SU-DHL-6 (cell line): Measurements from ENCODE around the gene FBXO40.

Experiments
- EZH2phosphoT487 ChIP-seq: fragments of 200-600 bp; sonication (generic), shearing (Covaris generic); conservative IDR thresholded peaks from 2 replicates; pipeline ENCODE4 v1.6.1; 2018; ENCODE audit warnings: mild to moderate bottlenecking, antibody characterized with exemption, low read length, moderate library complexity, mixed read lengths
- TF ChIP-seq, protein P1 (sequence below): fragments of 200-600 bp; sonication (generic); IDR thresholded peaks from one replicate; pipeline ENCODE4 v1.5.1; 2017; ENCODE audit warnings: antibody characterized with exemption, mild to moderate bottlenecking, low read length, moderate library complexity; ENCODE audit not compliant: insufficient read depth, poor library complexity, severe bottlenecking

DNA sequence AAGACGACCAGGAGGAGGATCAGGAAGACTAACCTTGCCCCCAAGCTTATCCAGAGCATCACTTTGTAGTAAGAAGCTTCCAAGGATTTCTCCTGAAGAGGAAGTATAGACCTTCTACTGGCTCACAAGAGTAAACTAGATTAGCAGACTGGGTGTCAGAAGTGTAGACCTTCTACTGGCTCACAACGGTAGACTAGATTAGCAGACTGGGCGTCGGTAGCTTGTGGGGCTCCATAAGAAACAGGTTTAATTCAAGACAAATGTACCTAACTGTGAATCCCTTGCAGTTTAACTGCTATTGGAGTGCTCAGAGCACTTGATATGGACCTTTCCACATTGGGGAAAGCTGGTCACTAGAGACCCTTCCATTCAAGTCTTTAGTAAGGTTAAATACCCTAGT lies 12.9 kb downstream of the FBXO40 start:
- TF ChIP-seq, protein P1, sequence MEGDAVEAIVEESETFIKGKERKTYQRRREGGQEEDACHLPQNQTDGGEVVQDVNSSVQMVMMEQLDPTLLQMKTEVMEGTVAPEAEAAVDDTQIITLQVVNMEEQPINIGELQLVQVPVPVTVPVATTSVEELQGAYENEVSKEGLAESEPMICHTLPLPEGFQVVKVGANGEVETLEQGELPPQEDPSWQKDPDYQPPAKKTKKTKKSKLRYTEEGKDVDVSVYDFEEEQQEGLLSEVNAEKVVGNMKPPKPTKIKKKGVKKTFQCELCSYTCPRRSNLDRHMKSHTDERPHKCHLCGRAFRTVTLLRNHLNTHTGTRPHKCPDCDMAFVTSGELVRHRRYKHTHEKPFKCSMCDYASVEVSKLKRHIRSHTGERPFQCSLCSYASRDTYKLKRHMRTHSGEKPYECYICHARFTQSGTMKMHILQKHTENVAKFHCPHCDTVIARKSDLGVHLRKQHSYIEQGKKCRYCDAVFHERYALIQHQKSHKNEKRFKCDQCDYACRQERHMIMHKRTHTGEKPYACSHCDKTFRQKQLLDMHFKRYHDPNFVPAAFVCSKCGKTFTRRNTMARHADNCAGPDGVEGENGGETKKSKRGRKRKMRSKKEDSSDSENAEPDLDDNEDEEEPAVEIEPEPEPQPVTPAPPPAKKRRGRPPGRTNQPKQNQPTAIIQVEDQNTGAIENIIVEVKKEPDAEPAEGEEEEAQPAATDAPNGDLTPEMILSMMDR, result no peak
- TF ChIP-seq EZH2phosphoT487, result no peak
